ENCODE results near the gene MBOAT7.

DNA sequence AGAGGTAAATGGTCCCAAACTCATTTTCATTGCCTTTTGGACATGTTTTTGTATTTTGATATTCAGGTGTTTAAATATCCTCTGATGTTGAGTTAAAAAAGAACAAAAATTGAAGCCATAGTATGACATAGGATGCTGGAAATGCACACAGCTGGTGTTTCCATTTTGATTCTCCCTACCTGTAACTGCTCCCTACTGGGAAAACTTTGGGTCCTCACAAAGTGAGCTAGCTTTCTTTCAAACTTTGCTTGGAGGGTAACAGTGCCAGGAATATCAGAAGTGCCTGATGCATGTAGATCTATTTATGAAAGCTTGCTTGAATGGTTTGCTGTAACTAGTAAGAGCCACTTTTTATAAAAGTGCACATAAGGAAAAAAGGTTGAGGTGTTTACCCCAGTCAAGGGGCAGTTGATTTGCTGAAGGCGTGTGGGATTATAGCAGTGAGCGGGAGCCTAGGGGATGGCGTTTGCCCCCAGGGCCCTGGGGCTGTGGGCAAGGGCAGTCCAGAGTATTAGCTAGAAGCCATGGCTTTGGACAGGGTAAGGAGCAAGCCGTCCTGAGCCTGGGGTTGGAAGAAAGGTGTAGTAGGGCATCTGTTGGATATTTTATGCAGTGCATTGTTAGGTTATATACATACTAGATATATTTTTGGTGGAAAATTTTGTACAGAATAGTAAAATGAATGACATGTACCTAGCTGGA, 15.5 kb upstream of the MBOAT7 start:
- TF ChIP-seq NFYB (CRISPR knock-in tag; conservative IDR thresholded peaks at IDR 0.05; ENCODE audit: low read depth), result no peak
- TF ChIP-seq, protein P1, sequence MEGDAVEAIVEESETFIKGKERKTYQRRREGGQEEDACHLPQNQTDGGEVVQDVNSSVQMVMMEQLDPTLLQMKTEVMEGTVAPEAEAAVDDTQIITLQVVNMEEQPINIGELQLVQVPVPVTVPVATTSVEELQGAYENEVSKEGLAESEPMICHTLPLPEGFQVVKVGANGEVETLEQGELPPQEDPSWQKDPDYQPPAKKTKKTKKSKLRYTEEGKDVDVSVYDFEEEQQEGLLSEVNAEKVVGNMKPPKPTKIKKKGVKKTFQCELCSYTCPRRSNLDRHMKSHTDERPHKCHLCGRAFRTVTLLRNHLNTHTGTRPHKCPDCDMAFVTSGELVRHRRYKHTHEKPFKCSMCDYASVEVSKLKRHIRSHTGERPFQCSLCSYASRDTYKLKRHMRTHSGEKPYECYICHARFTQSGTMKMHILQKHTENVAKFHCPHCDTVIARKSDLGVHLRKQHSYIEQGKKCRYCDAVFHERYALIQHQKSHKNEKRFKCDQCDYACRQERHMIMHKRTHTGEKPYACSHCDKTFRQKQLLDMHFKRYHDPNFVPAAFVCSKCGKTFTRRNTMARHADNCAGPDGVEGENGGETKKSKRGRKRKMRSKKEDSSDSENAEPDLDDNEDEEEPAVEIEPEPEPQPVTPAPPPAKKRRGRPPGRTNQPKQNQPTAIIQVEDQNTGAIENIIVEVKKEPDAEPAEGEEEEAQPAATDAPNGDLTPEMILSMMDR (IDR thresholded peaks at IDR 0.05), result no peak
- TF ChIP-seq, protein P2, sequence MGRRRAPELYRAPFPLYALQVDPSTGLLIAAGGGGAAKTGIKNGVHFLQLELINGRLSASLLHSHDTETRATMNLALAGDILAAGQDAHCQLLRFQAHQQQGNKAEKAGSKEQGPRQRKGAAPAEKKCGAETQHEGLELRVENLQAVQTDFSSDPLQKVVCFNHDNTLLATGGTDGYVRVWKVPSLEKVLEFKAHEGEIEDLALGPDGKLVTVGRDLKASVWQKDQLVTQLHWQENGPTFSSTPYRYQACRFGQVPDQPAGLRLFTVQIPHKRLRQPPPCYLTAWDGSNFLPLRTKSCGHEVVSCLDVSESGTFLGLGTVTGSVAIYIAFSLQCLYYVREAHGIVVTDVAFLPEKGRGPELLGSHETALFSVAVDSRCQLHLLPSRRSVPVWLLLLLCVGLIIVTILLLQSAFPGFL (CRISPR knock-in tag; IDR thresholded peaks at IDR 0.05; ENCODE audit: borderline replicate concordance), result no peak
- no peak for TF ChIP-seq USF2 (CRISPR knock-in tag; IDR thresholded peaks at IDR 0.05)
- TF ChIP-seq JUN (CRISPR knock-in tag; IDR thresholded peaks at IDR 0.05), result no peak
- TF ChIP-seq CBFB (CRISPR knock-in tag; IDR thresholded peaks at IDR 0.05; ENCODE audit: low read depth), result no peak
- TF ChIP-seq USF1 (CRISPR knock-in tag; IDR thresholded peaks at IDR 0.05), result no peak
- TF ChIP-seq EMX1 (CRISPR knock-in tag; IDR thresholded peaks at IDR 0.05), result no peak
- TF ChIP-seq ATF1 (CRISPR knock-in tag; IDR thresholded peaks at IDR 0.05), result no peak

Measured in WTC11 (cell line).